H9 (cell line): ENCODE data around the gene OCIAD2. TPM values are rescaled to one million over a fixed set of nuclear protein-coding genes. Genes with fewer than 3 reads are reported as not detected.

ENCODE experiments used
- DNase-seq: peaks from one replicate; pipeline ENCODE4 v3.0.0-alpha.2; 2017
- H2AFZ ChIP-seq: one replicate; pipeline ENCODE4 v1.6.1; 2013; ENCODE audit warnings: mild to moderate bottlenecking, low read length, control low read depth, moderate library complexity
- H2AK5ac ChIP-seq: 2 replicates; pipeline ENCODE4 v1.6.1; 2013; ENCODE audit warnings: low read length, control low read depth, mixed read lengths; ENCODE audit not compliant: insufficient read length
- H2BK120ac ChIP-seq: one replicate; pipeline ENCODE4 v1.6.1; 2013; ENCODE audit warnings: low read depth, mild to moderate bottlenecking, low read length, control low read depth, inconsistent platforms; ENCODE audit not compliant: poor library complexity, severe bottlenecking
- H2BK12ac ChIP-seq: 2 replicates; pipeline ENCODE4 v1.6.1; 2013; ENCODE audit warnings: low read length, control low read depth, mixed read lengths, low read depth; ENCODE audit not compliant: insufficient read length
- H2BK15ac ChIP-seq: 2 replicates; pipeline ENCODE4 v1.6.1; 2013; ENCODE audit warnings: low read depth, low read length, control low read depth
- H2BK20ac ChIP-seq: one replicate; pipeline ENCODE4 v1.6.1; 2013; ENCODE audit warnings: low read depth, mild to moderate bottlenecking, low read length, control low read depth, inconsistent platforms; ENCODE audit not compliant: poor library complexity, severe bottlenecking
- H2BK5ac ChIP-seq: 2 replicates; pipeline ENCODE4 v1.6.1; 2013; ENCODE audit warnings: low read length, control low read depth, mixed read lengths; ENCODE audit not compliant: insufficient read length
- H3K14ac ChIP-seq: 2 replicates; pipeline ENCODE4 v1.6.1; 2013; ENCODE audit warnings: low read length, control low read depth; ENCODE audit not compliant: insufficient read depth
- H3K18ac ChIP-seq: 2 replicates; pipeline ENCODE4 v1.6.1; 2013; ENCODE audit warnings: low read depth, mild to moderate bottlenecking, mixed read lengths, low read length, control low read depth; ENCODE audit not compliant: insufficient read length
- H3K23ac ChIP-seq: 2 replicates; pipeline ENCODE4 v1.6.1; 2013; ENCODE audit warnings: low read length, control low read depth, mixed read lengths, low read depth; ENCODE audit not compliant: insufficient read length
- H3K23me2 ChIP-seq: 2 replicates; pipeline ENCODE4 v1.6.1; 2013; ENCODE audit warnings: low read depth, mild to moderate bottlenecking, mixed read lengths, low read length, control low read depth; ENCODE audit not compliant: insufficient read length, poor library complexity, severe bottlenecking
- H3K27ac ChIP-seq: 2 replicates; pipeline ENCODE4 v1.5.1; 2013; ENCODE audit warnings: low read length, control low read depth, mixed read lengths, low read depth; ENCODE audit not compliant: insufficient read length
- H3K27me3 ChIP-seq: 2 replicates; pipeline ENCODE4 v1.6.1; 2013; ENCODE audit warnings: low read length, control low read depth, inconsistent platforms; ENCODE audit not compliant: insufficient read depth
- H3K4ac ChIP-seq: 2 replicates; pipeline ENCODE4 v1.6.1; 2013; ENCODE audit warnings: low read depth, mild to moderate bottlenecking, control low read depth, inconsistent platforms, low read length, moderate library complexity
- H3K4me1 ChIP-seq: 2 replicates; pipeline ENCODE4 v1.6.1; 2013; ENCODE audit warnings: low read length, control low read depth, inconsistent platforms; ENCODE audit not compliant: insufficient read depth
- H3K4me2 ChIP-seq: 2 replicates; pipeline ENCODE4 v1.6.1; 2013; ENCODE audit warnings: low read length, control low read depth, mixed read lengths; ENCODE audit not compliant: insufficient read length, insufficient read depth
- H3K56ac ChIP-seq: 2 replicates; pipeline ENCODE4 v1.6.1; 2013; ENCODE audit warnings: low read depth, mild to moderate bottlenecking, mixed read lengths, low read length, control low read depth; ENCODE audit not compliant: insufficient read length
- H3K79me1 ChIP-seq: 2 replicates; pipeline ENCODE4 v1.6.1; 2013; ENCODE audit warnings: low read depth, mild to moderate bottlenecking, moderate library complexity, low read length, control low read depth, inconsistent platforms; ENCODE audit not compliant: insufficient read depth, poor library complexity, severe bottlenecking
- H3K79me2 ChIP-seq: 2 replicates; pipeline ENCODE4 v1.6.1; 2013; ENCODE audit warnings: low read length, control low read depth, inconsistent platforms; ENCODE audit not compliant: insufficient read depth
- H3K9ac ChIP-seq: 2 replicates; pipeline ENCODE4 v1.6.1; 2013; ENCODE audit warnings: low read length, control low read depth, mixed read lengths; ENCODE audit not compliant: insufficient read length; ENCODE audit errors: extremely low read depth
- H3K9me3 ChIP-seq: one replicate; pipeline ENCODE4 v1.6.1; 2013; ENCODE audit warnings: low read depth, low read length, inconsistent platforms; ENCODE audit not compliant: control insufficient read depth
- H3T11ph ChIP-seq: one replicate; pipeline ENCODE4 v1.6.1; 2013; ENCODE audit warnings: mild to moderate bottlenecking, low read length, control low read depth, inconsistent platforms
- H4K20me1 ChIP-seq: one replicate; pipeline ENCODE4 v1.6.1; 2013; ENCODE audit not compliant: control insufficient read depth, insufficient read length, insufficient read depth
- H4K5ac ChIP-seq: 2 replicates; pipeline ENCODE4 v1.6.1; 2013; ENCODE audit warnings: low read depth, mild to moderate bottlenecking, mixed read lengths, low read length, control low read depth; ENCODE audit not compliant: insufficient read length
- H4K8ac ChIP-seq: replicated peaks from 2 replicates; pipeline ENCODE4 v1.6.1; 2013; ENCODE audit warnings: low read length, control low read depth, mixed read lengths, low read depth; ENCODE audit not compliant: insufficient read length
- H4K91ac ChIP-seq: 2 replicates; pipeline ENCODE4 v1.6.1; 2013; ENCODE audit warnings: low read depth, mild to moderate bottlenecking, moderate library complexity, mixed read lengths, low read length, control low read depth; ENCODE audit not compliant: insufficient read length
- H3K27ac Mint-ChIP-seq, 3 experiments: 2 replicates in 2 of 3; 3 replicates in 1 of 3; pipeline ENCODE4 v1.8.0; 2020 to 2021; ENCODE audit warnings: mixed read lengths in 3 of 3, mild to moderate bottlenecking in 1 of 3, moderate library complexity in 1 of 3
- H3K27me3 Mint-ChIP-seq: 2 replicates; pipeline ENCODE4 v1.8.0; 2021; ENCODE audit warnings: low read depth, mild to moderate bottlenecking, moderate library complexity, mixed read lengths
- H3K36me3 Mint-ChIP-seq, 3 experiments: 2 replicates in 2 of 3; 3 replicates in 1 of 3; pipeline ENCODE4 v1.8.0; 2020 to 2021; ENCODE audit warnings: low read depth in 3 of 3, mixed read lengths in 3 of 3; ENCODE audit not compliant: insufficient read depth in 1 of 3
- H3K4me1 Mint-ChIP-seq, 2 experiments: 2 replicates each; pipeline ENCODE4 v1.8.0; 2020; ENCODE audit warnings: mixed read lengths in 2 of 2
- H3K4me3 Mint-ChIP-seq, 2 experiments: 2 replicates in 1 of 2; 3 replicates in 1 of 2; pipeline ENCODE4 v1.8.0; 2020 to 2021; ENCODE audit warnings: mild to moderate bottlenecking in 2 of 2, mixed read lengths in 2 of 2, moderate library complexity in 1 of 2
- H3K9me3 Mint-ChIP-seq, 2 experiments: 2 replicates in 1 of 2; 3 replicates in 1 of 2; pipeline ENCODE4 v1.8.0; 2020; ENCODE audit warnings: mild to moderate bottlenecking in 2 of 2, mixed read lengths in 2 of 2, moderate library complexity in 1 of 2
- CTCF ChIP-seq: fragments of 200-600 bp; sonication (generic); conservative IDR thresholded peaks from 3 replicates; pipeline ENCODE4 v1.8.0; 2021; ENCODE audit warnings: antibody characterized with exemption, mild to moderate bottlenecking
- WGBS: extraction: QIAGEN DNeasy Blood & Tissue Kit; methylation state at CpG from one replicate; pipeline ENCODE4 v1.1.7; 2013; ENCODE audit warnings: missing lambda C conversion rate, low lambda C conversion rate, mixed read lengths; ENCODE audit not compliant: insufficient read length; ENCODE audit errors: extremely low coverage; 5-methylcytosine and 5-hydroxymethylcytosine counted together
- total RNA-seq: library from RNA; stranded (reverse); gene quantifications from 2 replicates; pipeline ENCODE4 v1.2.1, GENCODE V29; 2021

Gene OCIAD2
- total RNA-seq, 1 experiment from 2014 or later: 108 TPM

DNA sequence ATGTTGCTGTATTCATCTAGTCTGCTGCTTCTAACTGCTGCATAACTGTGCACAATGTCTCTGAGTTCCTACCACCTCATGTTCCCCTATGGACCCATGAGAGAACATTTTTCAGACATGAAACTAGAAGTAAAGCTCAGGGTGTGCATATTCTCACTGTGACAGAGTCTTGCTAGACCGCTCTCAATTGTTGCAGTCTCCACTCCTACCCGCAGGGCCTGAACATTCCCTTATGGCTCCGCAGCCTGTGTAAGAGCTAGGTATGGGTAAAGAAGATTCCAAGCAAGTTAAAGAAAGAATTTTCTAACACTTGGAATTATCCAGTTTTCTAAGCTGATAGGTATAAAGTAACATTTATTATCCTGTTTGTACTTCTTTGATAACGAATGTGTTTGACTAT lies 5.4 kb downstream of the OCIAD2 start:
- Histone ChIP-seq H3K79me1 (no peaks in the 10 kb centered on the region), H3K27ac (no peak overlapping the region), H2BK15ac (no peak overlapping the region), H2BK5ac (no peak overlapping the region), H3K27me3 (no peaks in the 10 kb centered on the region), H2BK12ac (no peak overlapping the region), H3K14ac (no peak overlapping the region), H4K5ac (no peak overlapping the region), H3K4me1 (peaks cover 4% of the 10 kb centered on the region), H3K4me2 (no peak overlapping the region), H4K20me1 (no peaks in the 10 kb centered on the region), H3K23me2 (peaks cover 6% of the 10 kb centered on the region), H3K9me3 (no peaks in the 10 kb centered on the region), H3K4ac (no peak overlapping the region), H4K8ac (no peak overlapping the region), H2AK5ac (no peak overlapping the region), H3K9ac (no peak overlapping the region), H3K23ac (no peak overlapping the region), H4K91ac (no peak overlapping the region), H2BK20ac (no peak overlapping the region), H3K56ac (no peak overlapping the region), H2BK120ac (no peak overlapping the region), H3T11ph (no peak overlapping the region), H3K79me2 (peaks cover 4% of the 10 kb centered on the region; the same call in 1 of the 2 replicates), H3K18ac (no peak overlapping the region), H2AFZ (no peak overlapping the region)
- TF ChIP-seq CTCF: no peak
- Mint-ChIP-seq H3K4me1 (peaks cover 0 to 9% of the 10 kb centered on the region in 2 experiments), H3K9me3 (no peaks in the 10 kb centered on the region), H3K27ac (no peak overlapping the region), H3K4me3 (no peak overlapping the region), H3K36me3 (peaks cover 24 to 67% (median 26%) of the 10 kb centered on the region in 3 experiments), H3K27me3 (no peaks in the 10 kb centered on the region)
- WGBS: no CpG with 5 or more reads among the region's 4 CpGs
- no peak for DNase-seq
